ACHN (cell line): ENCODE measurements around the gene SH3TC1.

Source experiments
- DNase-seq: peaks from one replicate; pipeline ENCODE4 v3.0.0-alpha.2; 2015
- in situ Hi-C: cut with HindIII; loops from 2 replicates; pipeline ENCODE4 v1.10.0; 2017; ENCODE audit warnings: low sequenced_read_pairs, low pct_ligation_motif_present, low pct_unique_long_range_greater_than_20kb

The SH3TC1 gene

DNA sequence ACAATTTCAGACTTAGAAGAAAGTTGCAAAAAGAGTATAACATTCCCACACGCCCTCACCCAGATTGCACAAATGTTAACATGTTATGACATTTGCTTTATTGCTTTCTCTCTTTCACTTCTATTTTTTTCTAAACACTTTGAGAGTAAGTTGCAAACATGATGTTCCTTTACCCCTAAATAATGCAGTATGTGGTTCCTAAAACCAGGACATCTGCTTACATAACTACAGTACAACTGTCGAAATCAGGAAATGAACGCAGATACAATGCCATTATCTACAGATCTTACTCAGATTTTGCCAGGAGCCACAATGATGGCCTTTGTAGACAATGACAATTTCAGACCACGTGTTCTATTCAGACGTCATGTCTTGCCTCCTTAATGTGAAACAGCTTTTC lies 22.4 kb downstream of the SH3TC1 start:
- in situ Hi-C loops = no loop called here
- no peak for DNase-seq

DNA sequence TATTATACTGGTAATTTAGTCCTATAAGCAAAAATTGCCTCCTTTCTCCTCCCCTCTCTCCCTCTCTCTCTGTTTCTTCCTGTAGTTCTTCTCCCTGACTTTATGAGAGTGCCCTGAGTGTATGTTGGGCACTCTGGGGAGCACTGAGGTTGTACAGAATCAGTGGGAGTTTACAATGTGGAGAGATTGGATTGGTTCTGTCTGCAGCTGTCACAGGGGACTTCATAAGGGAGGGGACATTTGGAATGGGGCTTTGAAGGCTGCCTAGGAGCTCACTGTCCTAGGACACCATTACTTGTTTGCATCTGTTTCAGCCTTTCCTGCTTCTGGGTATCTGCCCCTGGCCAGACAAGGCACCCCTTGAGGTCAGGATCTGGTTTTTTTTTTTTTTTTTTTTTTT lies 22.9 kb downstream of the SH3TC1 start:
- in situ Hi-C loops = no loop called here
- DNase-seq = no peak

DNA sequence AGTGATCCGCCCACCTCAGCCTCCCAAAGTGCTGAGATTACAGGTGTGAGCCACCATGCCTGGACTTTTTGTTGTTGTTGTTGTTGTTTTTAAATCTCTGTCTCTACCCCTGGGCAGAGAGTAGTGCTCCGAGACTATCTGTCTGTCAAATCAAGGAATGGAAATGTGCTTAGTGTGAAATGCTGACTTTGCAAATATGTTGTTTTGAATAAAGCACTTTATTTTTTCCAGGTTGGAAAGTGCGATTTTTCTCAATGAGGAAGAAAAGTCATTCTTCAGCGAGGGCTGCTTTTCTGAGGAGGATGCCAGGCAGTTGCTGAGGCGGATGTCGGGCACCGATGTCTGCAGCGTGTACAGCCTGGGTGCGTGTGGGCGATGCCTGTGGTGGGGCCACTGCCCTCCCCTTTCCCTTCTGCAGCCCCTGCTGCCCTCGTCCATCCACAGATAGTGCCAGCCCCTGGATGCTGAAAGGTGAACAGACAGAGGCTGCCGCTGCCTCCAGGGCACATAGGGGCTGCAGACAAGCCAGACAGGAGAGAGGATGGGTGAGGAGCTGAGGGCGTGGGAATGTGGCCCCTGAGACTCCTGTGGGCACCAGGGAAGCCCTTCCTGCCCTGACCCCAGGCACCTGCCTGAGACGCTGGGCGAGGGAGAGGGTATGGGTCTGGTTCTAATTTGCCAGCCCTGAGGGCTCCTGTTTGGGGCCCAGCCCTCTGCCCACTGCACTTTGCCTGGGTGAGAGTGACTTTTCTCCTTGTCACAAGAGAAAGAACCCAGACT lies 23.7 kb downstream of the SH3TC1 start:
- DNase-seq = no peak
- in situ Hi-C loops = no loop called here

DNA sequence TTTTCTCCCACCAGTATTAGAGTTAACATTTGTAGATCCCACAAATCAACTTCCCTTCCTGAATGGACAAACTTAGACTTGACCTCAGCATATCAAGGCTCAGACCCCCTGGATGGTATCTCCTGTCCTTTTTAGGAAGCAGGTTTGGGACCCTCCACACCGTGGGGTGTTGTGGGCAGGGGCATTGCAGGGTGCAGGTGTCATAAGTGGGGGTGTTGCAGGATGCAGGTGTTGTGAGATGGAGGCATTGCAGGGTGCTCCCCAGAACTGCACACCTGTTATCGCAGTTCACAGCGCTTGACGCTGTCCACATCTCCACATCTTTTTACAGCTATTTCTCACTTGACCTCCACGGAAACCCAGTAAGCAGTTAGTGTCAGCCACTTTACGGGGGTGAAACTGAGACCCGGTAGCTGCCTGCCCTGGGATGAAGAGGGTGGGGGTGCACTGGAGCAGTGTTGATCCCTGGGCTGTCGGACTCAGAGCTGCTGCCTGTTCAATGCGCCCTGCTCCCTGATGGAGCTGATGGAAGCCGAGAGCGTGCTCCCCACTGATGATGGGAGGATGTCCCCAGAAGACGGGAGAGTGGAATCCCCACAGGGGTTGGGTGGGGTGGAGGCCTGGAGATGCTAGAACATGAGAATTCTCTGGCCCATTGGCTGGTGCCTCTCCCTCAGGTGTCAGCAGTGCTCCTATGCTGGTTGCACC lies 25.3 kb downstream of the SH3TC1 start:
- in situ Hi-C loops = no loop called here
- DNase-seq = no peak

DNA sequence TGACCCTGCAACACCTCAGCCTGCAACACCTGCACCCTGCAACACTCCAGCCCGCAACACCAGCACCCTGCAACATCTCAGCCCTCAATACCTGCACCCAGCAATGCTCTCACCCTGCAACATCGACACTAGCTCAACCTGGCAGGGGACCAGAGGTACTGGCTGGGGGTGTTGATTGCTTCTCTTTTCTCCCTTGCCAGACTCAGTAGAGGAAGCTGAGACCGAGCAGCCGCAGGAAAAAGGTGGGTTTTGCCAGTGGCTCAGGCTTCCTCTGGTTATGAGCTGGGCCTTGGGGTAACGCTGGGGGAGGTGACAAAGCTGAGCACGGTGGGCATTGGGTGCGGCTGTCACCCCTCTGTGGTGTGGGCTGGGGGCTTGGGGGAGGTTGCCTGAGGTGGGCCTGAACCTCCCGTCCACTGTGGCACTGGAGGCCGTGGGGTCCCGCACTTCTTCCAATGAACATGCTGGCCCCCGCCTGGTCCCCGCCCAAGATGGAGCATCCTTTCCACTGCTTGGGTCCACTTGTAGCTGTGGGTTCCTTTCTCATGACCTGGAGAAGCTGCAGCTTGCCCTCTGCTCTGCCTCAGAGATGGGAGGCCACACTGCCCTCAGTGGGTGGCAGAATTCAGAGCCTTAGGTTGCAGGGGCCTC lies 26.0 kb downstream of the SH3TC1 start:
- no peak for DNase-seq
- in situ Hi-C loops = no loop called here

DNA sequence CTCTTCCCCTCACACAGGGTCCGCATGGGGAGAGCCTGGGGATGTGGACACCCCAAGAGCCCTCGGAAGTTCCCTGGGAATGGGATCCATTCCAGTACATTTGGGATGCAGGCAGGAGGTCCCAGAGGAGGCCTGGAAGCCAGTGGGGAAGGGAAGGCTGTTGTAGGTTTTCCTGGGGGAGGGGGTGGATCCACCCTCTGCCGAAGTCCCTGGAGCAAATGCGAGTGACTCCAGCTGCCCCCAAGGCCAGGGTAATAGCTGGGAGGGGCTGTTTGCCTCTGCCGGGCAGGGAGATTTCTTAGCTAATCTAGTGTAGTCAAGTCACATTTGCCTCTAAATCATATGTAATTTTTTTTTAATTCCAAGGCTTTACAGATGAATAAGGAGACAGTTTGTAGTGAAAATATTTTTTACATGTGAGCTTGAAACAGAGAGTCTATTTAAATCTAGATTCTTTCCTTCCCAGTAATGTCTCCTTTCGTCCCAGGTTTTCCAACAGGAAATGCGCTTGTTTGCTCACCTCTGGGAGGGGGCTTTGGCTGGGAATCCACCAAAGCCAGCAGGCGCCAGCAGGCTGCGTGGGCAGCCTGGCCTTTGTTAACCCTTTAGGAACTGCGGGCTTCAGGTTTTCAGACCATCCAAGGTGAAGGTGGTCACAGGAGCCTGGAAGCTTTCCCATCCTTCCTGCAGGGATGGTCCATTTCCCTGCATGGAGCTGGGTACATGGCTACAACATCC lies 26.8 kb downstream of the SH3TC1 start:
- DNase-seq = no peak
- in situ Hi-C loops = no loop called here

DNA sequence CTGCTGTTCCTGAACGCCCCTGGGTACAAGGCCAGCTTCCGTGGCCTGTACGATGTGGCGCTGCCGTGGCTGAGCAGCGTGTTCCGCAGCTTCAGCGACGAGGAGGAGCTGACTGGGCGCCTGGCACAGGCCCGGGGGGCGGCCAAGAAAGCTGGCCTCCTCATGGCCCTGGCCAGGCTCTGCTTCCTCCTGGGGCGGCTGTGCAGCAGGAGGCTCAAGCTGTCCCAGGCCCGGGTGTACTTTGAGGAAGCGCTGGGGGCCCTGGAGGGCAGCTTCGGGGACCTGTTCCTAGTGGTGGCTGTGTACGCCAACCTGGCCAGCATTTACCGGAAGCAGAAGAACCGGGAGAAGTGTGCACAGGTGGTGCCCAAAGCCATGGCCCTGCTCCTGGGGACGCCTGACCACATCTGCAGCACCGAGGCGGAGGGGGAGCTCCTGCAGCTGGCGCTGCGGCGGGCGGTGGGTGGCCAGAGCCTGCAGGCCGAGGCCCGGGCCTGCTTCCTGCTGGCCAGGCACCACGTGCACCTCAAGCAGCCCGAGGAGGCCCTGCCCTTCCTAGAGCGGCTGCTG lies 28.2 kb downstream of the SH3TC1 start:
- no peak for DNase-seq
- in situ Hi-C loops = no loop called here

DNA sequence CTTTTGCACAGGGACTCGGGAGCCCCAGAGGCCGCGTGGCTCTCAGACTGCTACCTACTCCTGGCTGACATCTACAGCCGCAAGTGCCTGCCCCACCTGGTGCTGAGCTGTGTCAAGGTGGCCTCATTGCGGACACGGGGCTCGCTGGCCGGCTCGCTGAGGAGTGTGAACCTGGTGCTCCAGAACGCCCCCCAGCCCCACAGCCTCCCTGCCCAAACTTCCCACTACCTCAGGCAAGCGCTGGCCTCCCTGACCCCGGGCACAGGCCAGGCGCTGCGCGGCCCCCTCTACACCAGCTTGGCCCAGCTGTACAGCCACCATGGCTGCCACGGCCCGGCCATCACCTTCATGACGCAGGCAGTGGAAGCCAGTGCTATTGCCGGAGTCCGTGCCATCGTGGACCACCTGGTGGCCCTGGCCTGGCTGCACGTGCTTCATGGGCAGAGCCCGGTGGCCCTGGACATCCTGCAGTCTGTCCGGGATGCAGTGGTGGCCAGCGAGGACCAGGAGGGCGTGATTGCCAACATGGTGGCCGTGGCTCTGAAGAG lies 28.8 kb downstream of the SH3TC1 start:
- in situ Hi-C loops = no loop called here
- DNase-seq = no peak

DNA sequence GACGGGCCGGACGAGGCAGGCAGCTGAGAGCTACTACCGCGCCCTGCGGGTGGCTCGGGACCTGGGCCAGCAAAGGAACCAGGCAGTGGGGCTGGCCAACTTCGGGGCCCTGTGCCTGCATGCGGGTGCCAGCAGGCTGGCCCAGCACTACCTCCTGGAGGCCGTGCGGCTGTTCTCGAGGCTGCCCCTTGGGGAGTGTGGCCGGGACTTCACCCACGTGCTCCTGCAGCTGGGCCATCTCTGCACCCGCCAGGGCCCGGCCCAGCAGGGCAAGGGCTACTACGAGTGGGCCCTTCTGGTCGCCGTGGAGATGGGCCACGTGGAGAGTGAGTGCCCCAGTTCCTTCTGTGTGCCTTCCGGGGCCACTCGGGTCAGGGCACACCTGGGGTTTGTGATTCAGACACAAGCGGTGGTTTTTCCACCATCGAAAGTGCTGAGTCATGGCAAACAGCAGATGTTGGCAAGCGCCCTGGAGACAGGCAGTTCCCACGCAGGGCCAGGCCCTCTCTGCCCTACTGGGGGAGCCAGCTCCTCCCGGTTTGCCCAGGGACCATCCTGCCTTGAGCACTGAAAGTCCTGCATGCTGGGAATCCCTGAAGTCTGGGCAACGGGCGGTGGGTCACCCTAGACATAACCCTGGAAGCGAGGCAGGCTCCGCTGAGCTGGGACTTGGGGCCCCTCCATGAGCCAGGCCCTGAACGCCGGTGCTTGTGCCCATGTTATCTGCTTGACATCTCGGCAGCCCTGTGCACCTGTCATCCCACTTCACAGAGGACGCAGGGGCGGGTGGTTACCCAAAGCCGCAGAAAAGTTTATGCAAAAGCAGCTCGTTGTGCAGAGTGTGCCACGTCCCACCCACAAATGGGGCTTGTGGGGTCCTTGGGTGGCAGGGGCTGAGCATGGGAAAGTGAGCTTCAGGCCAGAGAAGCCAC lies 29.5 kb downstream of the SH3TC1 start:
- in situ Hi-C loops = no loop called here
- no peak for DNase-seq

DNA sequence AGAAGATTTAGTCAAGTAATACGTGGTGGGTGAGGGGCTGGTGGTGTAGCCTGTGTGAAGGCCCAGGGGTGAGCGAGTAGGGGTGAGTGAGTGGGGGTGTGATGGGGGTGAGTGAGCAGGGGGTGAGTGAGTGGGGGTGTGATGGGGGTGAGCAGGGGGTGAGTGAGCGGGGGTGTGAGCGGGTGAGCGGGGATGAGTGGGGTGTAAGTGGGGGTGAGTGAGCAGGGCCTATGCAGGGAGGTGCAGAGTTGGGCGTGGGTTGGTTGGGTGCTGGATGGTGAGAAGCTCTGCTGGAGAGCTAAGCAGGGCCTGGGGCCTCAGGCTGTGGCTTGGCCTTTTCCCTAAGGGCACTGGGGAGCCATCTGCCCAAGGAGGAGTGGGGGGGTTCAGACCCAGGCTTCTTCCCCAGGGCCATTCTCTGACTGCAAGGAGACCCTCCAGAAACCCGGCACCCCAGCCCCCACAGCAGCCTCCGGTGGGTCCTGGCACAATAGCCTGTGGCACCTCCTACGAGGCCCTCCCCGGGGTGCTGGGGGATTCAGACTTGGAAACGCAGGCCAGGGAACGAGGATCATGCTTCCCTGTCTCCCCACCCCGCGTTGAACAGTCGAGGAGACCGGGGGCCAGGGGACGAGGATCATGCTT lies 30.4 kb downstream of the SH3TC1 start:
- in situ Hi-C loops = no loop called here
- DNase-seq = no peak

DNA sequence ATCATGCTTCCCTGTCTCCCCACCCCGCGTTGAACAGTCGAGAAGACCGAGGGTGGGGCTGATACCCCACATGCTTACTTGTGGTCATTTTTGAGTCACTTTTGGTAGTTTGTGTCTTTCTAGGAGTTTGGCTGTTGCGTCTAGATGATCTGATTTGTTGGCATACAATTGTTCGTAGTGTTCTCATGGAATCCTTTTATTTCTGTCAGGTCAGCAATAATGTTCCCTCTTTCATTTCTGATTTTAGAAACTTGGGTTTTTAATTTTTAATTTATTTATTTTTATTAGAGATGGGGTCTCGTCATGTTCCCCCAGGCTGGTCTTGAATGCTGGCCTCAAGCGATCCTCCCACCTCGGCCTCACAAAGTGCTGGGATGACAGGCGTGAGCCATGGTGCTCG lies 30.9 kb downstream of the SH3TC1 start:
- in situ Hi-C loops = no loop called here
- no peak for DNase-seq

DNA sequence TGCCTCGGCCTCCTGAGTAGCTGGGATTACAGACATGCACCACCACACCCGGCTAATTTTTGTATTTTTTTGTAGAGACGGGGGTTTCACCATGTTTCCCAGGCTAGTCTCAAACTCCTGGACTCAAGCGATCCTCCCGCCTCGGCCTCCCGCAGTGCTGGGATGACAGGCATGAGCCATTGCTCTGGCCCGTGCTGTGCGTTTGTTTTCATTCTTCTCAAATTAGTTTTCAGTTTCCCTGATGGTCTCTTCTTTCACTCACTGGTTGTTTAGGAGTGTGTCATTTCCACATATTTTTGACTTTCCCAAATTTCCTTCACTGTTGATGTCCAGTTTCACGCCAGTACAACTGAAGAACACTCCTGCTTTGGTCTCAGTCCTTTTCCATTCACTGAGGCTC lies 31.8 kb downstream of the SH3TC1 start:
- no peak for DNase-seq
- in situ Hi-C loops = no loop called here

DNA sequence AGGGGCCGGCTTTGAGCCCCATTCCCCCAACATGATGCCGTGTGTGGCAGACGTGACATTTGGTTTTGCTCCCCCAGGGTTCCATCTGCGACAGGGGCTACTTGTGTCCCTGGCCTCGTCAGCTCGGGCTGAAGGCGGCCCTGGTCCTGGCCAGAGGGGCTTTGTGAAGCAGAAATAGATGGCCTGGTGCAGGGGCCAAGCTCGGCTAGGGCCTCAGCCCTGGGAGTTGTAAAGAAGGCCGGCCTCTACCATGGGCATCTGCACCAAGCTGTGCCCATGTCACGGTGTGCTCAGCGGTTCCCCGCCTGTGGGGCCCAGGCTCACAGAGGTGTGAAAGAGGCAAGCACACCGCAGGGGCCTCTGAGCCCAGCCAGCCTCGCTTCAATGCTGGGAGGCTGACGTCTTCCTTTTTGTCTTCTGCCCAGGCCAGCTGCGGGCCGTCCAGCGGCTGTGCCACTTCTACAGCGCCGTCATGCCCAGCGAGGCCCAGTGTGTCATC lies 32.5 kb downstream of the SH3TC1 start:
- in situ Hi-C loops = no loop called here

DNA sequence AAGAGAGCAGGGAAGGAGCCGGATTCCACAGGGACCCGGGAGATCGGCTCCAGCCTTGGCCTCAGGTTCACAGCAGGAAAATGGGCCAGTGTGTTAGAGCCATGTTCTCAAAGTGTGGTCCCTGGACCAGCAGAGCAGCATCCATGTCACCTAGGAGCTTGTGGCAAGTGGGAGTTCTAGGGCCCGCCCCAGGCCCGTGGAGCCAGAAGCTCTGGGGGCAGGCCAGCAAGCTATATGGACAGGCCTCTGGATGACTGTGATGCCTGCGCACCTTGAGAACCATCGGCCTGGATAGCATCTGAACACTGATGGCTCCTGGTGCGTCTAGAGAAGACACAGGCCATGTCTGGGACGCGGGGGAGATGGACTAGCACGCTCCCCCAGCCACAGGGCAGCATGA lies 33.7 kb downstream of the SH3TC1 start:
- no peak for DNase-seq
- in situ Hi-C loops = no loop called here

More for the DNA sequence above, 32.5 kb downstream of the SH3TC1 start:
- no peak for DNase-seq

DNA sequence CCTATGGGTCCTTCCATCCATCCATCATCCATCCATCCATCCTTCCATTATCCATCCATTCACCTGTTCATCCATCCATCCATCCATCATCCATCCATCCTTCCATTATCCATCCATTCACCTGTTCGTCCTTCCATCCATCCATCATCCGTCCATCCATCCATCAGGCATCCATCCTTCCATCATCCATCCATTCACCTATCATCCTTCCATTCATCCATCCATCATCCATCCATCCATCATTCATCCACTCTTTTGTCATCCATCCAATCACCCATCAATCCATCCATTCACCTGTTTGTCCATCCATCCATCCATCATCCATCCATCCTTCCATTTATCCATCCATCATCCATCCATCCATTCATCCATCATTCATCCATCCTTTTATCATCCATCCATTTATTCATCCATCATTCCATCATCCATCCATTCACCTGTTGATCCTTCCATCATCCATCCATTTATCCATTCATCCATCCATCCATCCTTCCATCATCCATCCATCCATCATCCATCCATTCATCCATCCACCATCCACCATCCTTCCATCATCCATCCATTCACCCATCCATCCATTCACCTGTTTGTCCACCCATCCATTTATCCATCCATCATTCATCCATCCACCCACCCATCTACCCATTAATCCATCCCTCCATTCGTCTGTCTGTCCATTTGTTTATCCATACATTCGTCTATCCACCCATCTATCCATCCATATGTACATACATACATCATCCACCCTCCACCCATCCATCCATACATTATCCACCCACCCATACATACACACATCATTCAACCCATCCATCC lies 34.8 kb downstream of the SH3TC1 start:
- in situ Hi-C loops = no loop called here

DNA sequence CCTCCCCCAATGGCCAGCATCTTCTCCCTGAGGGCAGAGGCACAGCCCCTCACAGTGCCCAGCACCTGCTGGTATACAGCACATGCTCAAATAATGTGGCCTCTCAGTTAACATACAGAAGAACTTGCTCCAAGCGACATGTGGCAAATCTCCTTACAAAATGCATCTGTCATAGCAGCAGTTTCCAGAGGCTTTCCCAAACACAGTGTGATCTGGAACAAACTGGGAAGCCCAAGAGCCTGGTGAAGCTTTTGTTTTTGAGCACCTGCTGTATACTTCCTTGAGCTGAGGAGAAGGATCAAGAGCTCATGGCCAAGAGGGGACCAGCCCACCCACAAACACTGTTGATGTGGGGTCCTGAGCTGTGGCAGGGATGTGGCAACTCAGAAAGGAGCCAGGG lies 35.6 kb downstream of the SH3TC1 start:
- no peak for DNase-seq
- in situ Hi-C loops = no loop called here

More for the DNA sequence above, 34.8 kb downstream of the SH3TC1 start:
- no peak for DNase-seq
